ENCODE measurements around the gene UQCC3.

Gene UQCC3

DNA sequence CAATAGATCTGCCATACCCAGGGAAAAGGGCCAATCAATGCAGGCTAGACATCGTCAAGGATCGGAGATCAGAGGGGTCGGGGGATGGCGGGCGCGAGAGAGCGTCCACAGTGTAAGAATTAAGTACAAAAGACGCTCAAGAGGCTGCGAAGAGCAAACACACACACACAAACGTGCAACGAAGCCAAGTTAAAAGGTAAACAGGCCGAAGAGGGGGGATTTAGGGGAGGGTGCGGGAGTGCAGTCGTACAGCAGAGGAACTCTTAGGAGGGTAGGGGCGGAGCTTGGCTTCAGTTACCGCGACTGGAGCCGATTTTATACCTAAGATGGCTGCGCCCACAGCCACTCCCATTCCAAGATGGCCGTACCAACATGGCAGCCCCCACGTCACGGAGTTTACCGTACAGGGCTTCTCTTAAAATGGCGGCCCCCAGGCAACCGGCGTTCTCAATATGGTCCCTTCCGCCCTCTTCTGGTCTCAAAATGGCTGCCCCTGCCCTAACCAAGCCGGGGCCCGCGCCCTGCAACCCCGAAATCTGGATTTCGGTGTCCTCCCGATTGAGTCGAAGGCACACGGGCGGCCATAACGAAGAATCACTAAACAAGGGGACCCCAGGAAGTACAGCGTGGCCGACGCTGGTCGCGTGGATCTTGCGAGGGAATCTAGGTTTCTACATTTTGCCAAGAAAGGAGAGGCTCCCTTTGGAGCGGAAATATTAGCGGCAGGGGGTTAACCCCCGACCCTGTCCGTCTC lies 38.0 kb downstream of the UQCC3 start:
- TF ChIP-seq ZFX (IDR thresholded peaks at IDR 0.05; ENCODE audit: borderline replicate concordance): no peak
- peak overlapping the region; percentile 85 for H3K27ac ChIP-seq

DNA sequence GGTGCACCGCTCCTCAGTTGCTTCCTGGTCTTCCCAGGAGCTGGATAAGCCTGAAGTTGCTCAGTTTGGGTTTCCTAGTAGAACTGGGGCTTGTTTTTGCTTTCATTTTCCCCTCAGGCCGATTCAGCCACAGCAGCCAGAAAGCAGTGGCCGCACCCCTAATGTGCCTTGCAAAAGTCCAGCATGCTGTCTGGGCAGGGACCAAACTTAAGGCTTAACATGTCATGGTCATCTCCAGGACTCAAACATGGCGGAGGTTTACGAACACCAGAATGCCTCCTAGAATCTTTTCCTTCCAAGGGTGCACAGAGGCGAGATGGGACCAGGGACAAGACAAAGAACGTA lies 38.5 kb downstream of the UQCC3 start:
- no peak for TF ChIP-seq ZFX (IDR thresholded peaks at IDR 0.05; ENCODE audit: borderline replicate concordance)
- TF ChIP-seq, protein P1, sequence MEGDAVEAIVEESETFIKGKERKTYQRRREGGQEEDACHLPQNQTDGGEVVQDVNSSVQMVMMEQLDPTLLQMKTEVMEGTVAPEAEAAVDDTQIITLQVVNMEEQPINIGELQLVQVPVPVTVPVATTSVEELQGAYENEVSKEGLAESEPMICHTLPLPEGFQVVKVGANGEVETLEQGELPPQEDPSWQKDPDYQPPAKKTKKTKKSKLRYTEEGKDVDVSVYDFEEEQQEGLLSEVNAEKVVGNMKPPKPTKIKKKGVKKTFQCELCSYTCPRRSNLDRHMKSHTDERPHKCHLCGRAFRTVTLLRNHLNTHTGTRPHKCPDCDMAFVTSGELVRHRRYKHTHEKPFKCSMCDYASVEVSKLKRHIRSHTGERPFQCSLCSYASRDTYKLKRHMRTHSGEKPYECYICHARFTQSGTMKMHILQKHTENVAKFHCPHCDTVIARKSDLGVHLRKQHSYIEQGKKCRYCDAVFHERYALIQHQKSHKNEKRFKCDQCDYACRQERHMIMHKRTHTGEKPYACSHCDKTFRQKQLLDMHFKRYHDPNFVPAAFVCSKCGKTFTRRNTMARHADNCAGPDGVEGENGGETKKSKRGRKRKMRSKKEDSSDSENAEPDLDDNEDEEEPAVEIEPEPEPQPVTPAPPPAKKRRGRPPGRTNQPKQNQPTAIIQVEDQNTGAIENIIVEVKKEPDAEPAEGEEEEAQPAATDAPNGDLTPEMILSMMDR (IDR thresholded peaks at IDR 0.05): no peak
- H3K27ac ChIP-seq: peak overlapping the region; percentile 85

DNA sequence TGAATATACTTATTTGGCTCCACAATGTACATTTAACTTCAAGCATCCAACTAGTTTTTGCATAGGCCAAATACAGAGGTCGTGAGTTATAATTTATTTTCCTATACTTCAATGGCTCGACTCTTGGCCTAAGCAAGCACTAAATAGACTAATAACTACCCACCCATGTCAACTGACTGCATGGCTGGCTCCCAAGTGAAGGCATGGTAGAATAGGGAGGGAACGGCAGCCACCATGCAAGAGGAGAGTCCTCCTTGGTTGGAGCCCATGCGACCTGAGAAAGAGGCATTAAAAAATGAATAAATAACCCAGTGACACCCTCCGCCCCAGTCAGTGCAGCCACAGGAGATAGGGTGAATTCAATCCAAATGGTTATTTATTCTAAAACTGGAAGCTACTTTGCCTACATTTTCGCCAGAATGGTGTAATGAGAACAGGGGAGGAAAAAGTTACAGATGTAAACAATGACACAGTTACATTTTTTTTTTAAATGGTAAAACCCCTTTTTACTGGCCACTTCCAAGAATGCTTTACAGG lies 40.9 kb downstream of the UQCC3 start:
- TF ChIP-seq, protein P1 (IDR thresholded peaks at IDR 0.05): no peak
- no peak for TF ChIP-seq ZFX (IDR thresholded peaks at IDR 0.05; ENCODE audit: borderline replicate concordance)
- 0 out of 2 replicates have a peak overlapping the region, but pooled peaks have one; percentile 13 for H3K27ac ChIP-seq

DNA sequence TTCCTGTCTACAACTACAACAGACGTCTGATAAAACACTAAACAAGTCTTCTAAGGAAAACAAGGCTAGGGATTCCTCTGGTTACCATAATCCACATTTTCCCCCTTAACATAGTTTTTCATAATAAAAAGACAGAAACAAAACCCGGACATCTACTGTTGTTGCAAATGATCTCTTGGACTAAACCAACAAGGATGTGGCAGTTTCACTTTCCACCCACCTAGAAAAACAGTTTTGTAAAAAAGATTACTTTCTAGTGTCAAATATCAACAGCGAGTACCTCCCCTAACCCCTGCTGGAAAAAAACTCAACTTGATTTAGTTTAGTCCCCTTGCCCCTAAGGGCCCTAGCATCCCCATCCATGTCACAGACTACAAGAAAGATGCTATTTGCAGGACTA lies 41.4 kb downstream of the UQCC3 start:
- TF ChIP-seq ZFX (IDR thresholded peaks at IDR 0.05; ENCODE audit: borderline replicate concordance): no peak
- TF ChIP-seq, protein P1 (IDR thresholded peaks at IDR 0.05): no peak
- 0 out of 2 replicates have a peak overlapping the region, but pooled peaks have one; percentile 13 for H3K27ac ChIP-seq

DNA sequence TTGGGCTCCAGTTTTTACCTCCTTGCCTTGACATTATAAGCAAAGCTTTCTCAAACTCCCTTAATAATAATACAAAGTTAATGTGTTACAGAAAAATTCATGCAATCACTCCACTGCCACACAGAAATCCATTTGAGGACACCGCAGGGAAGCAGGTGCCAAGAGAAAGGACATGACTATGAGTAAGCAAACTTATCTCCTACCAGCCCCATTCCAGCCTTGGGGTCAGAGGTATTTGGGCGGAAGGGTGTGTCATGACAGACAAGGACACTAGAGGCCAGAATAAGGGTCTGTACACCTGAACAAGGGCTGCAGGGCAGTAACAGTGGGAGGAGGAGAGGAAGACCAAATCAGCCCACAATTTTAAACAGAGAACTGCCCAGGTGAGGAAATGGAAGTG lies 41.9 kb downstream of the UQCC3 start:
- TF ChIP-seq, protein P1 (IDR thresholded peaks at IDR 0.05): no peak
- no peak for TF ChIP-seq ZFX (IDR thresholded peaks at IDR 0.05; ENCODE audit: borderline replicate concordance)
- 0 out of 2 replicates have a peak overlapping the region, but pooled peaks have one; percentile 13 for H3K27ac ChIP-seq

DNA sequence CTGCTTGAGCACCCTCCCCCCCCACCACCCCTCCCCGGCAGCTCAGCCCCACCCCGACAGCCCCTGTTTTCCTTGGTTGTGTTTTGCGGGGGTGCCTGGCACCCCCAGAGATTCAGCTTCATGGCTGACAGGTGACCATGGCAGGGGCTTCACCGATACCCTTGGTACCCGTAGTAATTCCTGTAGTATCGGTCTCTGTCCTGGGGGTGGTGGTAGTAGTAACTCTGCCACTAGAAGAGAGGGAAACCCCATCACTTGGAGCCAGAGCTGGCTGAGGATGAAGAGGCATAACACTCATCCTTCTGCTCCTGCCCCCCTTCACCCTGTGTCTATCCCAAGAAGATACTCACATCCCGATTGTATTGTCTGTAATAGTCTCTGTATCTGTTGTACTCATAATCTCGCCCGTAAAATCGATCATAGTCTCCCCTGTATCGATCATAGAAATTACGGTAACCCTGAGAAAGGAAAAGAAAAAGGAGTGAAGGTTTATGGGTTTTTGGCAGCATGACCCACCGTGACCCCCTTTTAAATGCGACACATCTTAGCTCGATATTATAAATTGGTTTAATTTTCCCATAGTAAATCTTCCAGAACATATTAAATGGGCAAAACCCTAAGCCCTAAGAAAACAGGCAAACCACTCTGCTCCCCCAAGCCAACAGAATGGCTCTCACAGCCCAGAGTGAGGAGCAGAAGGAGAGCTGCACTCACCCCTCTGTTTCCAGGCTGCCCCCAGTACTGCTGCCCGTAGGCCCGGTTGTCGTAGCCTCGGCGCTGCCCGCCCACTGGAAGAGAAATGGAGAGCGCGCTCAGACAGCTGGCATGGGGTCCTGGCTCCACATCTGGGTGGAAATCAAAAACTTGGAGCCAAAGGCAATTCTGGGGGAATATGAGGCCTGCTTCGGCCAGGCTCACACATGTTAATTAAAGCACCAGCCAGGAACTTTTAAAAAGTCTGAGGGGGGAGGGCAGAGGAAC lies 44.0 kb downstream of the UQCC3 start:
- no peak overlapping the region for H3K27ac ChIP-seq
- TF ChIP-seq, protein P1 (IDR thresholded peaks at IDR 0.05): no peak
- TF ChIP-seq ZFX (IDR thresholded peaks at IDR 0.05; ENCODE audit: borderline replicate concordance): no peak

DNA sequence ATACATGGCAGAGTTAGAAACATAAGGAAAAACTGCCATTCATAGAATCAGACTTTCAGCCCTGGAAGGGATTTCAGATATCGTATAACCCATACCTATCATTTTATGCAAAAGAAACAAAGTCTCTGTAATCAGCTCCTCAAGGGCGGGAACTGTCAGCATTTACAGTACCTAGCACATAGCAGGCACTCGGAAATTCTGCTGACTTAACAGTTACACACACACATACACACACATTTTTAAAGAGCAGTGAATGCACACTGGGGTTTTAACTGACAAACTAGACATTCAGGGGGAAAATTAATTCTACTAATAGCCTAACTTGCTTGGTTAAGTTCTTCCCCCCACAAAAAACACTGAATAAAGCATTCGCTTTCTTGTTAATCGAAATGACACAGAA lies 44.7 kb downstream of the UQCC3 start:
- H3K27ac ChIP-seq: no peak overlapping the region
- no peak for TF ChIP-seq ZFX (IDR thresholded peaks at IDR 0.05; ENCODE audit: borderline replicate concordance)
- TF ChIP-seq, protein P1 (IDR thresholded peaks at IDR 0.05): no peak

Measured in 22Rv1 (cell line).